ENCODE data around the gene DUSP11. TPM values are rescaled to one million over a fixed set of nuclear protein-coding genes. Genes with fewer than 3 reads are reported as not detected.
A peak's percentile ranks its signal among the peaks of the same experiment; 100 is the strongest.

Gene DUSP11
- total and polyA plus RNA-seq, 9 of the 15 experiments (the other 6 are each of a cell fraction or from before 2014, with no cell fraction given), result 20.7 to 79.8 (median 29.3) TPM

GRCh38 chr2:73779467-73780236 lies at the start of gene DUSP11 (continued):
- no peak for TF ChIP-seq TFAM (CRISPR knock-in tag; conservative IDR thresholded peaks at IDR 0.05)
- TF ChIP-seq MCM2 (IDR thresholded peaks at IDR 0.05; ENCODE audit: low read depth), result no peak
- TF ChIP-seq HIVEP1 (CRISPR knock-in tag; IDR thresholded peaks at IDR 0.05), result no peak
- TF ChIP-seq, protein P1, sequence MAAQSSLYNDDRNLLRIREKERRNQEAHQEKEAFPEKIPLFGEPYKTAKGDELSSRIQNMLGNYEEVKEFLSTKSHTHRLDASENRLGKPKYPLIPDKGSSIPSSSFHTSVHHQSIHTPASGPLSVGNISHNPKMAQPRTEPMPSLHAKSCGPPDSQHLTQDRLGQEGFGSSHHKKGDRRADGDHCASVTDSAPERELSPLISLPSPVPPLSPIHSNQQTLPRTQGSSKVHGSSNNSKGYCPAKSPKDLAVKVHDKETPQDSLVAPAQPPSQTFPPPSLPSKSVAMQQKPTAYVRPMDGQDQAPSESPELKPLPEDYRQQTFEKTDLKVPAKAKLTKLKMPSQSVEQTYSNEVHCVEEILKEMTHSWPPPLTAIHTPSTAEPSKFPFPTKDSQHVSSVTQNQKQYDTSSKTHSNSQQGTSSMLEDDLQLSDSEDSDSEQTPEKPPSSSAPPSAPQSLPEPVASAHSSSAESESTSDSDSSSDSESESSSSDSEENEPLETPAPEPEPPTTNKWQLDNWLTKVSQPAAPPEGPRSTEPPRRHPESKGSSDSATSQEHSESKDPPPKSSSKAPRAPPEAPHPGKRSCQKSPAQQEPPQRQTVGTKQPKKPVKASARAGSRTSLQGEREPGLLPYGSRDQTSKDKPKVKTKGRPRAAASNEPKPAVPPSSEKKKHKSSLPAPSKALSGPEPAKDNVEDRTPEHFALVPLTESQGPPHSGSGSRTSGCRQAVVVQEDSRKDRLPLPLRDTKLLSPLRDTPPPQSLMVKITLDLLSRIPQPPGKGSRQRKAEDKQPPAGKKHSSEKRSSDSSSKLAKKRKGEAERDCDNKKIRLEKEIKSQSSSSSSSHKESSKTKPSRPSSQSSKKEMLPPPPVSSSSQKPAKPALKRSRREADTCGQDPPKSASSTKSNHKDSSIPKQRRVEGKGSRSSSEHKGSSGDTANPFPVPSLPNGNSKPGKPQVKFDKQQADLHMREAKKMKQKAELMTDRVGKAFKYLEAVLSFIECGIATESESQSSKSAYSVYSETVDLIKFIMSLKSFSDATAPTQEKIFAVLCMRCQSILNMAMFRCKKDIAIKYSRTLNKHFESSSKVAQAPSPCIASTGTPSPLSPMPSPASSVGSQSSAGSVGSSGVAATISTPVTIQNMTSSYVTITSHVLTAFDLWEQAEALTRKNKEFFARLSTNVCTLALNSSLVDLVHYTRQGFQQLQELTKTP (IDR thresholded peaks at IDR 0.05; ENCODE audit: low read depth in 1 of 2, partially characterized antibody in 2 of 2), result no peak
- TF ChIP-seq PHF20 (IDR thresholded peaks at IDR 0.05; ENCODE audit: partially characterized antibody), result peak; percentile 63
- TF ChIP-seq CEBPZ (IDR thresholded peaks at IDR 0.05; ENCODE audit: borderline replicate concordance, low read depth, low read length), result no peak
- TF ChIP-seq DMBX1 (CRISPR knock-in tag; IDR thresholded peaks at IDR 0.05; ENCODE audit: borderline replicate concordance), result no peak
- peak; percentile 91 for TF ChIP-seq MYC (IDR thresholded peaks at IDR 0.05; ENCODE audit: low read depth, low read length)
- TF ChIP-seq MYC (CRISPR knock-in tag; IDR thresholded peaks at IDR 0.05; ENCODE audit: borderline replicate concordance, low read depth), result peak; percentile 69; the same call in 1 of the 2 replicates
- TF ChIP-seq ZNF354B (CRISPR knock-in tag; IDR thresholded peaks at IDR 0.05), result no peak
- TF ChIP-seq TCF7 (IDR thresholded peaks at IDR 0.05; ENCODE audit: borderline replicate concordance), result no peak
